DMS153 treated with DMSO at 0.1 percent for 48 hours (cell line): ENCODE results near the gene VWA5B2.

Source experiments
- DNase-seq: peaks from one replicate; lab custom pipeline; 2025; ENCODE audit not compliant: unreplicated experiment; lab: John Stamatoyannopoulos, UW

VWA5B2 gene

DNA sequence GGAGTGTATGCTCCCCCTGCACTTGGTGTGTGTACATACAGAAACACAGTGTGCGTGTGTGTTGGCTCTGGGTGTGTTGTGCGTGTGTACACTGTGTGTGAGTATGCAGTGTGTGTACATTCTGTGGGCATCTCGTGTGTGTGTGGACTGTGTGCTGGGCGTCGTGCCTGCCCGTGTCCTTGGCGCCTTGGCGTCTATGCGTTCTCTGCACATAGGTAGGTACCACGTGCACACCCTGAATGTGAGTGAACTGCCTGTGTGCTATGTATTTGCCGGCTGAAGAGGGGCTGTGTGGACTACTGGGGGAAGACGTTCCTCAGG is 46.0 kb downstream of the VWA5B2 start:
- DNase-seq: no peak

- DNase-seq: no peak
Observed at GRCh38 chr3:184275961-184276910, 46.9 kb downstream of the VWA5B2 start, which contains the start of gene ECE2. ECE2 (plus strand) TSS chr3:184276022; CDS start chr3:184276154, 132 bp downstream.

DNA sequence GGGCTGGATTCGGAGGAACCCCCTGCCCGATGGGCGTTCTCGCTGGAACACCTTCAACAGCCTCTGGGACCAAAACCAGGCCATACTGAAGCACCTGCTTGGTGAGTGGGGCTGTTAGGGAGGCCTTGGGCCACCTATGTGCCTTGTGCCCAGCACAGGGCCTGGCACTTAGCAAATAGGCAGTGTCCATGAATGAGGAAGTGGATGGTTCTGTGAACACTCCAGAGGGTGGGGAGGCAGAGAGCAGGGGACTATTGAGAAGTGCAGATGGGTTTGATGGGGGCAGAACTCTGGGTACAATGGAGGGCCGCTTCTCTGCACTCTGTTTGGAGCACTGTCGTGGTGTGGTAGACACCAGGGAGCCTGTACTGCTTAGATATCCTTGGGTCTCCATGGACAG is 48.0 kb downstream of the VWA5B2 start:
- no peak for DNase-seq

DNA sequence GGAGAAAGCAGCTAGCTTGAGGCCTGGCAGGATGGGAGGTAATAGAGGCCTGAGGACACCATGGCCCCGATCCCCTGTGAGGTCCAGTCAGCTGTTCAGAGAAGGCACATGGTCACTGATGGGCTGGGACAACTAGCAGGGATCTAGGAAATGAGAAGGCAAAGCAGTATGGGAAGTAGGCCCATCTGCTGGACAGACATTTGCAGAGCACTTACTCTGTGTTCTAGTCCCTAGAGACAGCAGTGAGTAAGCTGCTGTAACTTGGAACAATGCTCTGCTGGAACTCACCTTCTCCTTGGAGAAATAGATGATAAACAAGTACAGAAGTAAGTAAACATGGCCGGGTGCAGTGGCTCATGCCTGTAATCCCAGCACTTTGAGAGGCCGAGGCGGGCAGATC is 53.6 kb downstream of the VWA5B2 start:
- no peak for DNase-seq

DNA sequence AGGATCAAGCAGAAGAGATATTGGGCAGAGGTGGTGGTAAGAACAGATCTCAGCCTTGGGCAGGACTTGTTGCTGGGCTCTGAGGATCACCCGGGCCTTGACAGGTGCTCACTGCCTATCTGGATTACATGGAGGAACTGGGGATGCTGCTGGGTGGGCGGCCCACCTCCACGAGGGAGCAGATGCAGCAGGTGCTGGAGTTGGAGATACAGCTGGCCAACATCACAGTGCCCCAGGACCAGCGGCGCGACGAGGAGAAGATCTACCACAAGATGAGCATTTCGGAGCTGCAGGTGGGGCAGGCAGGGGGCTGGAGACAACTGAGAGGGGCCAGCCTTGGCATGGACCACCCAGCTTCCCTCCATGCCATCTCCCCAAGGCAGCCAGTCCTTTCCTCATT is 54.3 kb downstream of the VWA5B2 start:
- DNase-seq: no peak

- peak; percentile 56 for DNase-seq
Observed at GRCh38 chr3:184284696-184285095, 55.3 kb downstream of the VWA5B2 start.

DNA sequence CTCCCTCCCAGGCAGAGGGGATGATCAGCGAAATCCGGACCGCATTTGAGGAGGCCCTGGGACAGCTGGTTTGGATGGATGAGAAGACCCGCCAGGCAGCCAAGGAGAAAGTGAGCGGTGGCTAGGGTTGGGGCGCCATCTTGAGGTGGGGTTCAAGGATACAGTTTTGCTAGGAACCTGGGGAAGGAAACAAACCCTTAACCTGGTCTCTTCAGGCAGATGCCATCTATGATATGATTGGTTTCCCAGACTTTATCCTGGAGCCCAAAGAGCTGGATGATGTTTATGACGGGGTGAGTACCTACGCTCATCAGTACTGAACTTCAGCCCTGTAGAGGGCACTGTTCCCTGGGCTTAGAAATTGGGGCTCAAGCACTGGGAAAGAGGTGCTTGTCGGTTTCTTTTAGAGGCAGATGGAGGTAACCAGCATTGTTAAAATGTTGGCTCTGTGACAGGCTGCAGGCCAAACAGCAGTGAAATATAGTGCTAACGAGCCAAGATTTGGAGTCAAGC is 60.1 kb downstream of the VWA5B2 start:
- peak; percentile 9 for DNase-seq

DNA sequence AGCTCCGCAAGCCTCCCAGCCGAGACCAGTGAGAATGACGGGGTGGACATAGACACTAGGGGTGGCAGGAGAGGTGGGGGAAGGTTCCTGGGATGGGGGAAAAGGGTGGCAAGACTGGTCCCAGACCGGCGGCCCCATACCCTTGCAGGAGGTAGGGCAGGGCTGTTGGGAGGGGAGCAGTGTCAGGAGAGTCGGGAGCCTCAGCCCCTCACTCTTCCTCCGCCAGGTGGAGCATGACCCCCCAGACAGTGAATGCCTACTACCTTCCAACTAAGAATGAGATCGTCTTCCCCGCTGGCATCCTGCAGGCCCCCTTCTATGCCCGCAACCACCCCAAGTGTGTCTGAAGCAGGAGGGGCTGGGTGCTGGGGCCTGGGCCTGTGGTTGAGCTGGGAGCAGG is 60.9 kb downstream of the VWA5B2 start:
- DNase-seq: no peak

- no peak for DNase-seq
Observed at GRCh38 chr3:184291044-184291737, 61.8 kb downstream of the VWA5B2 start.
